Breast epithelium (tissue), 3 donors: ENCODE data around the gene RABGAP1L.

Experiments used
- POLR2AphosphoS5 ChIP-seq, 3 donors: sonication (generic); formaldehyde crosslinking; IDR thresholded peaks; one replicate each; pipeline ENCODE4 v1.6.1; 2017; ENCODE audit warnings: antibody characterized with exemption in 3 of 3
- TF ChIP-seq, protein P1 (sequence below), 3 donors: fragments of 450-650 bp; IDR thresholded peaks; one replicate each; pipeline ENCODE4 v1.5.1; 2016 to 2017; ENCODE audit warnings: antibody characterized with exemption in 3 of 3, mild to moderate bottlenecking in 3 of 3, moderate library complexity in 3 of 3

DNA sequence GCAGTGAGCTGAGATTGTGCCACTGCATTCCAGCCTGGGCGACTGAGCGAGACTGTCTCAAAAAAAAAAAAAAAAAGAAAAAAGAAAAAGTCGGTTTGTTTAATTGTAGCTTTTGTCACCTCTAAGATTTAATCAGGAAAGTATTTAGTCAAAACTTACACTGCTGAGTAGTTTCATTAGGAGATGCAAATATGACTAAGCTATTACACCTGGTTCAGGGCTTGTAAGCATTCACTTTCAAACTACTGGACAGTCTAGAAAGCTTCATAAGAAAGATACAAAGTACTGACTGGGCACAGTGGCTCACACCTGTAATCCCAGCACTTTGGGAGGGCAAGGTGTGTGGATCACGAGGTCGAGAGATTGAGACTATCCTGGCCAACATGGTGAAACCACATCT, 764.5 kb downstream of the RABGAP1L start:
- TF ChIP-seq, protein P1, sequence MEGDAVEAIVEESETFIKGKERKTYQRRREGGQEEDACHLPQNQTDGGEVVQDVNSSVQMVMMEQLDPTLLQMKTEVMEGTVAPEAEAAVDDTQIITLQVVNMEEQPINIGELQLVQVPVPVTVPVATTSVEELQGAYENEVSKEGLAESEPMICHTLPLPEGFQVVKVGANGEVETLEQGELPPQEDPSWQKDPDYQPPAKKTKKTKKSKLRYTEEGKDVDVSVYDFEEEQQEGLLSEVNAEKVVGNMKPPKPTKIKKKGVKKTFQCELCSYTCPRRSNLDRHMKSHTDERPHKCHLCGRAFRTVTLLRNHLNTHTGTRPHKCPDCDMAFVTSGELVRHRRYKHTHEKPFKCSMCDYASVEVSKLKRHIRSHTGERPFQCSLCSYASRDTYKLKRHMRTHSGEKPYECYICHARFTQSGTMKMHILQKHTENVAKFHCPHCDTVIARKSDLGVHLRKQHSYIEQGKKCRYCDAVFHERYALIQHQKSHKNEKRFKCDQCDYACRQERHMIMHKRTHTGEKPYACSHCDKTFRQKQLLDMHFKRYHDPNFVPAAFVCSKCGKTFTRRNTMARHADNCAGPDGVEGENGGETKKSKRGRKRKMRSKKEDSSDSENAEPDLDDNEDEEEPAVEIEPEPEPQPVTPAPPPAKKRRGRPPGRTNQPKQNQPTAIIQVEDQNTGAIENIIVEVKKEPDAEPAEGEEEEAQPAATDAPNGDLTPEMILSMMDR (IDR thresholded peaks at IDR 0.05) = no peak
- no peak for TF ChIP-seq POLR2AphosphoS5 (IDR thresholded peaks at IDR 0.05)
